Right renal pelvis (tissue), 4 donors: ENCODE measurements around the gene NBPF20. TPM values are rescaled to one million over a fixed set of nuclear protein-coding genes. Genes with fewer than 3 reads are reported as not detected.
"Not testable (repeated sequence)": the region's sequence is repeated elsewhere in the genome, so short reads cannot be mapped to it uniquely, and the experiment has no call there.

Experiments used
- DNase-seq, 4 donors: peaks; one replicate each; pipeline ENCODE4 v3.0.0-alpha.2; 2013; ENCODE audit warnings: low read depth in 4 of 4, low spot score in 3 of 4, missing footprints in 1 of 4
- polyA plus RNA-seq, 4 donors: library from polyadenylated mRNA; unstranded; fragments of 120-200 nt; gene quantifications; one replicate each; pipeline ENCODE4 v1.2.1, GENCODE V29; 2013; ENCODE audit not compliant: insufficient read length in 4 of 4

Gene NBPF20
- polyA plus RNA-seq, 4 donors, result 1.0 to 2.4 (median 1.5) TPM

- not testable (repeated sequence) for DNase-seq
Measured at GRCh38 chr1:145431363-145432256, 6.2 kb upstream of the NBPF20 start.

DNA sequence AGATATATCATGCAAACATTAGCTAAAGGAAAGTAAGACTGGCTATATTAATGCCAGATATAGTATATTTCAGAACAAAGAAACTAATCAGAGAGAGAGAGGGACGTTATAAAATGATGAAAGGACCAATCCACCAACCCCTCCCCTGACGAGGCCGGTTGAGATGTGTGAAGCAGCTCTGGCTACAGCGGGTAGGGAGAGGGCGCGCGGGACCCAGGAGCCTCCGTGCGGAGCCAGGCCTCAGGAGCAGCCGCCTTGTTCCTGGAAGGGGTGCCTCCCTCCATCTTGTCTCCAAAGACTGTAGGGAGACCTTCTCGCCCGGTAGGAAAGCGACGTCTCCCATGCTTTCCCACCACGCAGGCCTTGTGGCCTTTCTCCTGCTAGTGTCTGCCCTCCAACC, 5.4 kb upstream of the NBPF20 start:
- not testable (repeated sequence) for DNase-seq

- not testable (repeated sequence) for DNase-seq
Measured at GRCh38 chr1:145429329-145429728, 3.9 kb upstream of the NBPF20 start.

DNA sequence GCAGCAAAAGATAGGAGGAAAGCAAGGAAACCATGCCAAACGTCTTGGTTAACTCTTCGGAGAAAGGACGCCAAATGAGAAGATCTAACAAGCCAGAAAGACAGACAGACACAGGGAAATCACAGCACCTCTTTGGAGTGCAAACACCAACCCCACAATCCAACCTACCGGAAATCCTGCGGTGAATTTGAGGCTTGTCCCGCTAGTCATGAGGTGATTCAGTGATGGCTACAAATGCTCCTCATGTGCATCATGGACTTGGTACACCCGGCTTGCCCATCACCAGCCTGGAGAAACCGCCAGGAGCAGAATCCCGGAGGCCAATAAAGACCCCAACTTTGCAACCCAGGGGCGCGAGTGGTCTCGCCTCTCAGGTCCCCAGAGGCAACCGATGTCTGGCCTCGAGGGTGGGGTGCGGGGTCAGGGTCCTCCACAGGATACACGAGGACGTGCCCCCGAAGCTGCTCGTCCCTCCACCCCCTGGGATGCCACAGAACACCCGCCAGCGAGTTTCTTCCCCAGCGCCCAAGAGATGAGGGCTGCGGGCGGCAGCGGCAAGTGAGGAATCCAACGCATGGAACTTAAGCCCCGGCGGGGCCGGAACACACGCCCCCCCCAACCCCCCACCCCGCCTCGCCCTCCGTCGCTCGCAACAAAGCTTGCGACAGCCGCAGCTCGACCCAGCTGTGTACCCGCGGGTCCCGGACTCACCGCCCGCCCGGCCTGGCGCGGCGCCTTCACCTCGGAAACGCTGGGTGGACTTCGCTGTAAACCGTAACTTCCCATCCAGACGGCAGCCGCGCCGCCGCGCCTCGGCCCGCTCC, 579 bp downstream of the NBPF20 start:
- DNase-seq, result not testable (repeated sequence)

DNA sequence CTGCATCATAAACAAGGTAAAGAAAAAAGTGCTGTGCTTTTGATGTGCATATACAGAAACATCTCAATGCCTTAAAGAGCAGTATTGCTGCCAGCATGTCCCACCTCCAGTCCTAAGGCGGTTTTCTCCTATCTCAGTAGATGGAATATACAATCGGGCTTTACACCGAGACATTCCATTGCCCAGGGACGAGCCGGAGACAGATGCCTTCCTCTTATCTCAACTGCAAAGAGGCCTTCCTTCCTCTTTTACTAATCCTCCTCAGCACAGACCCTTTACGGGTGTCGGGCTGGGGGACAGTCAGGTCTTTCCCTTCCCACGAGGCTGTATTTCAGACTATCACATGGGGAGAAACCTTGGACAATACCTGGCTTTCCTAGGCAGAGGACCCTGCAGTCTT, 10.3 kb downstream of the NBPF20 start:
- DNase-seq, result not testable (repeated sequence)

DNA sequence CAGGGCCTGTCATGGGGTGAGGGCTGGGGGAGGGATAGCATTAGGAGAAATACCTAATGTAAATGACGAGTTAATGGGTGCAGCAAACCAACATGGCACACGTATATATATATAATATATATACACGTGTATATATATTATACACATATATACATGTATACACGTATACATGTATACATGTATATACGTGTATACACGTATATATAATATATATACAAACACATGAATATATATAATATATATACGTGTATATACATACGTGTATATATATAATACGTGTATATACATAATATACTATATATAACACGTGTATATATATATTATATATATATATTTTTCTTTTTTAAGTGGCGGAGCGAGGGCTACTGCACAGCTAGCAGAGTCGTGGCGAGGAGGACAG, 18.1 kb downstream of the NBPF20 start:
- DNase-seq, result not testable (repeated sequence)

DNA sequence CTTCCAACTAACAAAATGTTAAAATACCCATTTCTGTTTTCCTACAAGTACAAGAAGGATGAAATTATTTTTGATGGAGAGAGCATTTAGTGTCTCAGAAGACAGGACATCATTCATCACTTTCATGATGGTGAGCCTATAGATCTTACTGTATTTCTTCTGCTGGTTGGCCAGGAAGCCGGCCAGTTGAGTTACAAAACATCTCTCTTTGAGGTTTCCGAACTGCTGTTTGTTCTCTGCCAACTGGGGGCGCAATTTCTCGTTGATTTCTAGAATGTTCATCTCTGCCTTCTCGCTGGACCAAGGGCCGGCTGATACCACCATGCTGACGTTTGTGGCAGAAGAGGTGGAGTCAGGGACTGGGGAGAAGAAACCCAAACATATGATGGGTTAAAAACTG, 20.5 kb downstream of the NBPF20 start:
- not testable (repeated sequence) for DNase-seq

DNA sequence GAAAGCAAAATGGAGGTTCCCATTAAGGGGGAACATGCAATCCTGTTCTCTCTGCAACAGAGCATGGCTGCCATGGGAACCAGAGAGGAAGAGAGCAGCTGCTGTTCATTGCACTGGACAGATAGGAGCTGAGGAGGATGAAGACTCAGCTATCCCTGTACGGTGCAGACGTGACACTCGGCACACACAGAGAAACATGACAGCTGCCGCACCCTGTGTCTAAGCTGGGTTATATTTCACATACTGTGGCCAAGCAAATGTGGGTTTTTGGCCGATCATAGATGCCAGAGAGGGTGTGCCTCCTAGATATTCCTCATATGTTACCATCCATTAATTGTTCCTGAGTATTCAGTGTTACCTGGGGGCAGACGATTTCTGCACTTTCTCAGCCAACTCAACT, 24.7 kb downstream of the NBPF20 start:
- not testable (repeated sequence) for DNase-seq

Other genes starting within 250 kb of the NBPF20 start
- gene PPIAL4D, start 183.4 kb downstream of the NBPF20 start, polyA plus RNA-seq, result under 1 TPM in 1 of 4 donors, not detected in 3; 0.69 TPM
- 10 to 100 TPM; 37.3 to 49.2 (median 39.1) TPM for gene GPR89A, start 182.4 kb upstream of the NBPF20 start, polyA plus RNA-seq